Measurements from ENCODE around the gene GUCY1A2.

GRCh38 chr11:106961518-106961917, 56.8 kb downstream of the GUCY1A2 start:
- TF ChIP-seq CTCF (conservative IDR thresholded peaks at IDR 0.05) (no peak), ZFX (IDR thresholded peaks at IDR 0.05) (no peak)
